ENCODE data around the gene SF3A1.
A peak's percentile ranks its signal among the peaks of the same experiment; 100 is the strongest.

SF3A1 gene

DNA sequence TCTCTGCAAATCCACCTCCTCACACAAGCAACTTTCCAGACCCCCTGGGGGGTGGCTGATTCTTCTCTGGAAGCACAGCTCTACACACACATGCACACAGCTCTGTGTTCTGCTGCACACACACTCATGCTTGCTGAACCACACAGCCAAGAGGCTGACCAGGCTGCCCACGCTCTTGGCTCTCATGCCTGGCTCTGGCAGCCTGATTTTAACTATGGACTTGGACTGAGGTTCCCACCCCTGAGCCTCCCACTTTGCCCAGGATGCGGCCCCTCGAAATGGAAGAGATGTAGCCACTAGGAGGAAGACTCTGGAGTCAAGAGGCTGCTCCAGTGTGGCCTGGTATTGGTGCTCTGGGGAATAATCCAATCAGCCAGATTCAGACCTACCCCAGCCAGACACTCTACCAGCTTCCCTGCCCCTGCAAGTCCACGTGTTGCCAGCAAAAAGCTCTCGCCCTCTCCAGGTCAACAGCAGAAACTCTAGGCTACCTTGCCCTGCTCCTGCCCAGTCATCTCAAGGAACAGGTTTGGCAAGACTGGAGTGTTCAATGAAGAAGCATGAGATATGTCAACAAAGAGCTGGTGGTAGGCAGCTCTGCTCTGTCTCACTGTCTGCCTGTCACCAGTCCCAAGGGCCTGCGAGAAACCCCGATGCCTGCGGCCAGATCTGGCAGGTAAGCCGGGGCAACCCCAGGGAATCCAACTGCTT is 58.5 kb downstream of the SF3A1 start:
- DNase-seq: no peak

DNA sequence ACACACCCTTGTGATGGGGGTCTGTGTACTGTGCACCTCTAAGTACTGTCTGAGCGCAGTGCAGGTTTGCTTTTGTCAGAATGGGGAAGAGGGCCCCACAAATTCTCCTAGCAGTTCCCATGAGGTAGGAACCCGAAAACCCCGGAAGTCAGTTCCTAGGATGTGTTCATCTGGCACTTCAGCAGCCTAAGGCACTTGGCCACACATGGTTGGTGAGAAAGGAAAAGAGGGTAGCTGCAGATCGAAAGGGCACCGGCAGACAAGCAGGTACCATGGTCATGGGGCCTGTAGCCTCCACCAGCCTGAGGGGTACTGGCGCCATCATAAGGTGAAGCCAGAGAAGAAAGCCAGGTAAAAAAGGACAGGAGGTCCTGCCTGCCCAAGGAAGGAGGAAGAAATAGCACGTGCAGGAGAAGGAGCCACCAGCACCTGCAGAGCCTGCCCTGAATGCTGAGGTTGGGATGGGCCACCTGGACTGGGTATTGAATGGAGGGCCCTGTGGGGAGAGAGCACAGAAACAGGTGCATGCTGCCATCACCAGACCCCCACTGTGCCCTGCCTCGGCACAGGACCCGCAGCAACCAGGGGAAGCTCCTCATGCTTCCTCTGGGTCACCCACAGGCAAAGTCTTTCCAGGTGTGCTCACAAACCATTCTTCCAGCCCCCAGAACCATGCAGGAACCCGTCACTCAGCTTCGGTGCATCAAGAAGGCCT is 59.3 kb downstream of the SF3A1 start:
- no peak for DNase-seq

DNA sequence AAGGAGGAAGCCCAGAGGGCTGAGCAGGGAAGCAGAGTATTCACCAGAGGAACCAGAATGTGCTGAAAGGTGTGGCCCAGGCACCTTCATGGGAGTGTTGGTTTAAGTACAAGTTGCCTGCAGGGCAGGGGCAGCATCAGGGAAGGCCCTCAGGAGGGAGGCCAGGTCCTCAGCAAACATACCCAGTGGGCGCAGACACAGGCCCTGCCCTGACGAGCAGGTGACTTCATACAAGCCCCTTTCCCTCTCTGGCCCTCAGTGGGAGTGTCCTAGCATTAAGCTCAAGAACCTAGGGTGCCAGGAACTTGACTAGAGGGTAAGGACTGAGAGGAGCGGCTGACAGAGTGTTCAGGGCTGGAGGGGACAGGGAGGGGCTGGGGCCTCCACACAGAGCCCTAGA is 59.9 kb downstream of the SF3A1 start:
- no peak for DNase-seq

DNA sequence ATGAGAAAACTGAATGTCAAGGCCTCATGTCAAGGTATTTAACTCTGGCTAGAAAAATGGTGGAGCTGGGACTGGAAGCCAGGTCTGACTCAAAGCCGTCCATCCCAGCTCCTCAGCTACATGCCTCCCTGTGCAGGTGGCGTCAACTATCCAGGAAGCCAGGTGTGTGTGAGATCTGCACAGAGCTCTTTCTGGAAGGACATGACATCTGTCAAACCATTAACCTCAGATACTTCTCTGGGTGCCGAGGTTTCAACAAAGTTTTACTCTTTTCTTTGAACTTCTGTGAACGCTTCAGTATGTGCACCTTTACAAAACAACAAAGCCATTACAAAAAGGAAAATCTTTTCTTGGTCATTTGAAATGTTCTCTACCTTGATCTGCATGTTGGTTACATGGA is 60.4 kb downstream of the SF3A1 start:
- no peak for DNase-seq

DNA sequence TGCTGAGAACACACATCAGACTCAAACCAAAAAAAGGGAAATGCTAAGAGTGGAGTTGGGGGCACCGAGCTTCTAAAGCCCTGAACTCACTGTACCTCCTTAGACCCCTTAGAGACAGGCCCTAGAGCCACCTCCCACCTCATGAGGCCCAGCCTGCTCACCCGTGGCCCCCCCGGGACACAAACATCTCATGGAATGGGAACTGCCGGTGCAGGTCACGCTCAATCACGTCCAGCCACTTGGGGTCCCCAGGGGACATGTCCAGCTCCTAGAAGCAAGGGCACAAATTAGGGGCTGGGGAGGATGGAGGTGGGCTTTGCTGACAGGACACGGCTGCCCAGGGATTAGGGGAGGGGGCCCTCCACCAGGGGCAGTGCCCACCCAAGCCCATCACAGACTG is 61.1 kb downstream of the SF3A1 start:
- no peak for DNase-seq

DNA sequence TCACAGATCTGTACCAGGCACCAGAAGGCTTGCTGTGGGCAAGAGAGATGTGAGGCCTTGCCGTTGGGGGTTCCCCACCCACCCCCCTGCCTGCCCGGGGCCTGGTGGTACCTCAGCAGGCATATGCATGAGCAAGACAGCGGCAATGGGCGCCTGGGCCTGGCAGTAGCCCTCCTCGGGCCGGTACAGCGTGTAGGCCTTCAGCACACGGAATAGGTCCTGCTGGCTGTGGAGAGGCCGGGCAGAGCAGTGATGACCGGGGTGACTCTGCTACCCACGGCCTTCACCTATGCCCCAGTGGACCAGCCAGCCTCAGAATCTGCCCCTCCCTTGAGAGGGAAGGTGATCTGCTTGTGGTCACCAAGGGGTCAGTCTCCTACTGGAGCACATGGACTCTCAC is 61.9 kb downstream of the SF3A1 start:
- DNase-seq: no peak

DNA sequence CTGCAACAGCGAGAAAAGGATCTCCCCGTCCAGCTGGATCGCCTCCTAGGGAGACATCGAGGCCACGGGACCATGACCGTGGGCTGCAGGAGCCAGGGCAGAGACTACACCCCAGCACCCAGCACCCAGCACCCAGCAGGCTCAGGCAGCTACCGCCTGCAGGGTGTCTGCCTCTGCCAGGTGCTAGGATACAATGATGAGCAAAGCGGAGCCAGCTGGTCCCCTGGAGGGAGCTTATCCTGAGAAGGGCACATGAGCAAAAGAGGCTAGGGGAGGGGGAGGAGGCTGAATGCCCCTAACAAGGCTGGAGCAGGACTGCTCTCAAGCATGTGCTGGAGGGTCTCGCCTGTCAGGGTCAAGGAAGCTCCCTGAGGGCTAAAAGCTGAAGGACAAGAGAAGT is 62.6 kb downstream of the SF3A1 start:
- no peak for DNase-seq

DNA sequence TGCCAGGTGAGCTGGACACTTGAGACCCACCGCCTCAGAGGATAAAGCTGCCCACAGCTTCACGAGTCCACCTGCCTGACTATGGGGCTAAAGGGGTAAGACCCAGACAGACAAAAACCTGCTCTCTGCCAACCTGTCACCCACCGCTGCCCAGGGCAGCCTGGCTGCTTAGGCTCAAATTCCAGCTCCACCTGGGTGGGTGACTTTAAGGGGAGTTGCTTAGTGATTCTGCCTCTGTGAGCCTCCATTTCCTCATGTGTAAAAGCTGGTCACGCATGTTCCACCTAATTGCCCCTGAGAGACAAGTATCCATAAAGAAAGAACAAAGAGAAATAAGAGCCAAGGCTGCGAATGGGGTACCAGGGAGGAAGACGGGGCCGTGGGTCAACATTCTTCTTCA is 63.7 kb downstream of the SF3A1 start:
- DNase-seq: no peak

DNA sequence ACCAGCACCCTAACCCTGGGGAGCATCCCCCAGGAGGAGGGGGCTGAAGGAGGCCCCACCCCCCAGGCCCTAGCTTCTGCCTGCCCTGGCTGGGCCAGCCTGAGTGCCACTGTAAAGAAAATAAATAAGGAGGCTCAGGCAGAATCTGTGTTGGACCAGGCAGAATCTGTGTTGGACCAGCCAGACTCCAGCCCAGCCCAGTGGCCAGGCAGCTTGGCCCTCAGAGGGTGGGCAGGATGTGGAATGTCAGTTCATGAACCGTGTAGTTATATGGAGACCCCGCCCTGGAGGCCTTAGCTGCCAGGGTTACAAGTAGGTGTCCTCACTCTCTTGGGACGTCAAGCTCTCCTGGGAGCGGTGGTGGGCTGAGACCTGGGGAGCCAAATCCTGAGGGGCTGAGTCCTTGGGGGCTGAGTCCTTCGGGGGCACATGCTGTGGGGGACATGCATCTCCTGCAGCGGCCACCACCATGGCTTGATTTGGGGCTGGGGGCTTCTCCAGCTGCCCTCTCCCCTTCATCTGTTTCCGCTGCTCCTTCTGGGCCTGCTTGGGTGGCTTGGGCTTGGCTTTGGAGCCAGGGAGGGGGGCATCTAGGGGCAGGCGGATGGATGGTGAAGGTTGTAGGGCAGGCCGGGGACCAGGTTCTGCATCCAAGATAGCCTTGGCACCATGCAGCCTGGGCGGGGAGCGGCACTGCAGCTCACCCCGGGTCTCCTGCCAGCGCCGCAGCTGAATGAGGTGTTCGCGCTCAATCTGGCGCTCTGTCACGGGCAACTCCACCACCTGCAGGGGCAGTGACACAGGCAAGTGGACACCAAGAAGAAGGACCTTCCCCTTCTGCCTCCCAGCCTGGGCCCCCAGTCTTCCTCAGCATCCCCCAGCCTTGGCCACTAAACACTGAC is 64.4 kb downstream of the SF3A1 start:
- DNase-seq: no peak

DNA sequence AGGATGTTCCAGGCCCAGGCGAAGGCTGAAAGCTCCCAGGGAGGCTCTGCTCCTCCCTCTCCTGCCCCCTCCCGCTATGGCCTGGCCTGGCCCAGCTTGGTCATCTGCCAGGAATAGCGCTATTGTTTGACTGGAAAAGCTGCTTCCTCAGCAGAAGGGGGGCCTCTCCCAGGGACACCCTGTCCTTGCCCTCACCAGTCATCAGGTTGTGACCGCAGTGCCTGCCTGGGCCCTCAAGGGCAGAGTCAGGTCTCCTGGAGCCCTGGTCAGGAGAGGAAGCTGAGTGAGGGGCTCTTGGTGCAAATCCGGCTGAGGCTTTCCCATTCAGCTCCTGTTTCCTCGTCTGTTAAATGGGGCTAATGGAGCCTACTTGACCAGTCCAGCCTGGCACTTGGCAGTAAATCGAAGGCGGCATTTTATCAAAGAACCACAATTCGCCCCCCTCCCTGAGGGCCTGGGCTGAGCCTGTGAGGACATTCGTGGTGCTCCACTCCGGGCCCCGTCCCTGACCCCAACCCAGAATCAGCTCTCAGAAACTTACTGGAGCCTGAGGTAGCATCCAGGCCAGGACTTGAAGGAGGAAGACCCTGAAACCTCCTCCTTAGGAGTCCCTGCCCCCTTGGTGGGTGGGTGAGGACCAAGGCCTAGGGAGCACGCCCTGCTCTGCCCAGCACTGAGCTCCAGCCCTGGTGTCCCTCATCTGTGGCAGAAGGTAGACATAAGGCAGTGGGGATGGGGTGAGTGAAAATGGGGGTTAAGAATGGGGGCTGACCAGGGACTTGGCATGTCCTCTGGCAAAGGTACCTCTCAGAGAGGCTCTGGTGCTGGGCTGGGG is 65.4 kb downstream of the SF3A1 start:
- no peak for DNase-seq

DNA sequence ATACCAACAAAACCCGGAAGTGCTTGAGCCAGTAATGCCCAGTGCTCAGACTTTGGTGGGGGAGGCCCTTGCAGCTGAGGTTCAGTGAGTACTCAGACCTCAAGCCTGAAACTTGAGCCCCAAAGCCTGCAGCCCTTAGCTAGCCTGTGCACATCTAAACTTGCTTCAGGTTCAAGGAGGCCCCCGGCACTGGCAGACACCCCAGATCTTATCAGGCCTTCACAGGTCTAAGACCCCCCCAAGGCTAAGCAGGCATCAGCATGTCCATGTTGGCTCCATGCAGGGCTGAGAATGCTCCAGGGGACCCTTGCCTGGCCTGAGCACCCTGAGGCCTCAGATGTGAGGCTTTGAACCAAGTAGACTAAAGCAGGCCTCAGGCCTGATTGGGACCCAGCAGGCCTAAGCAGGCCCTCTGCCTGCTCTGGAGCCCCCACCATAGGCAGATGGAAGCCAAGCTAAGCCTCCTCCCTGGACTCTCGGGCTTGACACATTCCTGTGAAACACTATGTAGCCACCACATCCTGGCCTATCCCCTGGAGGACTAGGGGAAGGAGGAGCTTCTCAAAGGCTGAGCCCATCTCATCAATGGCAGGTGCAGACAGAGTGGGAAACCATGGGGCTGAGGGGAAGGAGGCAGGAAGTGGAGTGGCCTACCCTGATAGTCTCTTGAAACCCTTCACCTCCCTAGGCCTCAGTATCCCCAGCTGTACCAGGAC is 66.2 kb downstream of the SF3A1 start:
- no peak for DNase-seq

DNA sequence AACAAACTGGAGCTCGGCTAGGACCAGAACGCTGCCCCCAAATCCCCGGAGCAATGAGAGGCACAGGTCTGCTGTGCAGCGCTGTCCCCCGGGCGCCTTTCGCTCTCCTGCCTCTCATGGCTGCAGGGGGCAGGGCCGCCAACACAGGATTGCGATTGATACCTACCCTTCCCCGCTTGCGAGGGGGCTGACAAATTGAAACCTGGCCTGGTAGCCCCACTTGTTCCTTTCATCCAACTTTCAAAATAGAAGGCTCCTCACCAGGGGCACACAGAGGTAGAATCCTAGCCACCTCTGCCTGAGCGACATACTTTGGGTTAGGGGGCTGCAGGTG is 66.7 kb downstream of the SF3A1 start:
- DNase-seq: no peak

DNA sequence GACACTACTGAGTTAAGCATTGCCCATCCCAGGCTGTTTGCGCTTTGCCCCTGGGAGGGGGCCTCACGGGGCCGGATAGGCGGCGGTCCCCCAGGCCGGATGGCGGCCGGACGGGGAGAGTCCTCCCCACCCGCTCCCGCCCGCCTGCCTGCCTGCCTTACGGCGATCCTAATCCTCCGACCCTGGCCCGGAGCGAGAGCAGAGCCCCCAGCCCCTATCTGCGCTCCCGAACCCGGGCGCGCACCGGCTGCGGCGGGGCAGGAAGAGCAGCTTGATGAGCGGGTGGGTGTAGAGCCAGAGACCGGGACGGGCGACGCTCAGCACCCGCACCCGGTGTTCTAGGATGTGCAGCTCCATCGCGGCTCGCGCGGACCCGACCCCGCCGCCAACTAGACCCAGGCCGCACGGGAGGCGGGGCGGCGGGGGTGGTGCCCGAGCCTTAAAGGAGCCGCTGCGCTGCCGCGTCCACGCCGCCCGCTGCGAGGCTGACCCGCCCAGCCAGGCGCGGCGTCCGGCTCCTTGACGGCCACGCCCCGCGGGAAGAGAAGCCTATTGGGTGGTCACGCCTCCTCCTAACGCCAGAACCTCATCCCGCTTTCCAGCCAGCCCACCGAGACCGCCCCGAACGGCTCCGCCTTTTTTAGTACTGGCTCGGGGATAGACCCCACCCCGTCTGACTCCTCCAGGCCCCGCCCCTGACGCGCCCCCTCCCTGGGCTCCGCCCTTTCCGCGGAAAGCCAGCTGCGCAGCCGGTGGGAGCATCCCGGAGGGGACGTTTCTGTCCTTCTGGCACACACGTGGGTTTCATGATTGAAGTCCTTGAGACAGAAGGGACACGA is 67.3 kb downstream of the SF3A1 start, which contains the start of gene CASTOR1:
Gene CASTOR1, minus strand, starts transcription at position 365 of the 839 bp plus-strand sequence. Its CDS starts 8 bp downstream, at position 357.
- DNase-seq: peak; percentile 98

DNA sequence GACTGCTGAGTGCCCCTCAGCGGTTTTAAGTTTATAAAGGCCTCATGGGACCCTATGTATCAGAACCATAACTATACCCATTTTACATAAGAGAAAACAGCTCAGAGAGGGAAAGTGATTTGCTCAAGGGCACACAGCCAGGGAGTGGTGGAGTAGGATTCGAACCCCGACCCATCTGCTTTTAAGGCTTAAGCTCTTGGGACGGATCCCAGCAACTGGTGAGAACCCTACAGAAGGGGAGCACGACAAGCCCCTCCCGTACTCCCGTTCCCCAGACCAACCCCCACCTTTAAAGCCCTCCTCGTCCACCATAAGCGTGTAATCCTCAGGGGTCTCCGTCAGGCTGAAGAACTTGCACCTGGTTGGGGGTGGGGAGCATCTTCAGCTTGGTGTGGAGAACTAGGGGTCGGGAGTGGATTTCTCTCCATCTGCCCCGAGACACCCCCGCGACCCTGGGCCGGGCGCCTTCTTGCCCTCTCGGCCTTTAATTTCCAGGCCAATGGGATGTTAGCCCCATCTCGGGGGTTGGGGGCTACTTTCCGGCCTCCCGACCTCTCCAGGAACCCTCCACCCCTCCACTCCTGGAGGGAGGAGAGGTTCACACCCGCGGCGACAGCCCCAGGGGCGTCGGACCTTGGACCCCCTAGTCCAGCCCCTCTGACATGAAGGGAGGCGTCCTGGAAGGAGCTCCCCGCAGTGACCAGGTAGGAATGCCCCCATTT is 68.1 kb downstream of the SF3A1 start:
- DNase-seq: no peak

DNA sequence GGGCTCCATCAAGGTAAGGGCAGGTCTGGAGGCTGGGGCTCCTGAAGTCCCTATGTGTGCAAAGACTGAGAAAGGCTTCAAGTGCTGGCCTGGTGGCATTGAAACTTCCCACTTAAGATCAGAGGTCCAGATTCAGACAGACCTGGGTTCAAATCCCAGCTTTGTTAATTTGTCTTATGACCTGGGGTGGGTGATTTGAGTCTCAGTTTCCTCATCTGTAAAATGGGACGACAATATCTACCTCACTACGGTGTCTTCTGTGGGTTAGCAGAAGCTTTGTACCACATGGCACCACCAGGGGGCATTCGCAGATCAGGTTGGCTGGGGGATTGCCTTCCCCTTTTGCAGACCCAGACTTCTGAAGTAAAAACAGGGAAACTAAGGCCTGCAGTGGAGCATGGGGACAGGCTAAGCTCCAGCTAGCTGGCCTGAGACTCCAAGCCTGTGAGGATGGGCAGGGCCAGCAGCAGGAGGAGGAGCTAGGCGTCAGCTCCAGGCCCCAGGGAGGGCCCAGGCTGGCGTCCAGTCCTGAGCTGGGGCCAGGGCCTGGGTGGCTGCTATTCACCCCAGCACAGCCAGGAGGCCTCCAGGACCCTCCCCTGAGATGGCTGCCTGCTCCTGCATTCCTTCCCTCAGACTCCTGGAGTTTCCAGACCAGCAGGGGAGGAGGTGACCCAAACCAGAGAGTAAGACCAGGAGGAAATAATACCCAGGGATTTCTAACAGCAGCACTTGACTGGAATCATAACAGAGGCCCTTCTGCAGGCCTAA is 68.9 kb downstream of the SF3A1 start:
- peak; percentile 71 for DNase-seq

DNA sequence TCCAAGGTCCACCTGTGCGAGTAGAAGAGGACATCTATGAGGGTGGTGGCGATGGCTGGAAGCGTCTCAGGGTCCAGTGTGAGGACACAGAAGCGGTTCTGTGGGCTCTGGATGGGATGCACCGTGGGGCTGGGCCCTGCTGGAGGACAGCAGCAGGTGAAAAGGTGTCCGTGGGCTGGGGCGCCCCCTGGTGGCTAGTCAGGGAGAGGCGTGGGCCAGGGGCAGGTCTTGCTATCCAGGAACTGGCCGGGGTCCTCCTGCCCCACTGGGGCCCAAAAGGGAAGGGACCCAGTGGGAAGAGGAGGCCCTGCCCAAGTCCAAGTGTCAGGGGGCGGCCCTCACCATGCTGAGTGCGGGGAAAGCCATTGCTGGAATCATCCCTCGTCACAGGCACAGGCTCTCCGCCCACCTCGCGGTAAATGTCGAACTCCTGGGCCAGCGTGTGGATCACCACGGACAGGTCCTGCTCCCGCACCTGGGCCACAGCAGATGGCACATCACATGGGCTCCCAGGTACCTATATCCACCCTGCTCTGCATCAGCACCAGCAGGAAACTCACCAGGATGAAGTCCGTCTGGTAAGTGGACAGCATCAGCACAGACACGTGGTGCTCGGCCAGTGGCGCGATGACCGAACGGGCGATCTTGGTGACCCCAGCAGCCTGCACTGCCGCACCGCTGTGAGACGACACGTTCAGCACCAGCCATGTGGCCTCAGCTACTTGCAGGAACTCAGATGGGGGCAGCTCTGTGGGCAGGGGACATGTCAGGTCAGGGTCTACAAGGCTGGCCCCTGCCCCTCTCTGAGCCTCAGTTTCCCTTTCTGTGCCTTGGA is 69.7 kb downstream of the SF3A1 start:
- DNase-seq: no peak

DNA sequence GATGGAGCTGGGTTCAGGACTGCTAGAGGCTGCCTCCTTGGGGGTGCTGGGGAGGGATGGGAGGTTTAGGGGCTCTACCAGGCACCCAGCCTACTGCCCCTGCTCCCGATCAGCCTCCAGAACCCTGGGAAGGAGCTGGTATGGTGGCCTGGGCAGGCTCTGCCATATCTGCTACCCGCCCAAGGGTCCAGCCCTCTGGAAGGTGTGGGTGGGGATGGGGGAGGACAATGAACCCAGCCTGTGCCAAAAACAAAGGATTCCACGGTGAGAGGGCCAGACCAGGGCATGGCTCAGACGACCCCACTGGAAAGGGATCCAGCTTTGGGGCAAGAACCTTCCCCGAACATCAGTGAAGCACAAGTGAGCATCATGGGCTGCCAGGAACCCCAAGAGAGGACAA is 70.4 kb downstream of the SF3A1 start:
- no peak for DNase-seq

DNA sequence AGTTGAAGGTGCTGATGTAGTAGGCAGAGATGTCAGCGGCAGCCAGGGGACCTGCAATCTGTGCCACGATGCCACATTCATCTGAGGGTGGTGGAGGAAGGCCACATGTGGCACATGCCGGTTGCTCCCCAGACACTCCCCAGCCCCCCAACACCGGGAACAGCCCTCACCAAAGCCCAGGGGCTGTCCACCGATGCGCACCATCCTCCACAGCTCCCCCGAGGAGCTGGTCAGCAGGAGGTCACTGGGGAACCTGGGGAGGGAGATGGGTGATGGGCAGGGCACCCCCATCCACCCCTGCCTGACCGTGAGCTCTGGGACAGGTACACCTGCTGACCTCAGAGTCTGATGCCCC is 70.9 kb downstream of the SF3A1 start:
- DNase-seq: no peak

All from amniotic stem cell (primary cell).